HL-60/S4 treated with retinoic acid at 250 ng/mL for 4 days and 3 days (cell line): ENCODE measurements around the gene HOXB4.

Experiments
- in situ Hi-C: fragments of 300-500 bp; cut with MboI; formaldehyde crosslinking; loops from 2 replicates; pipeline ENCODE4 v1.7.0; 2022; ENCODE audit warnings: low sequenced_read_pairs

Gene HOXB4

DNA sequence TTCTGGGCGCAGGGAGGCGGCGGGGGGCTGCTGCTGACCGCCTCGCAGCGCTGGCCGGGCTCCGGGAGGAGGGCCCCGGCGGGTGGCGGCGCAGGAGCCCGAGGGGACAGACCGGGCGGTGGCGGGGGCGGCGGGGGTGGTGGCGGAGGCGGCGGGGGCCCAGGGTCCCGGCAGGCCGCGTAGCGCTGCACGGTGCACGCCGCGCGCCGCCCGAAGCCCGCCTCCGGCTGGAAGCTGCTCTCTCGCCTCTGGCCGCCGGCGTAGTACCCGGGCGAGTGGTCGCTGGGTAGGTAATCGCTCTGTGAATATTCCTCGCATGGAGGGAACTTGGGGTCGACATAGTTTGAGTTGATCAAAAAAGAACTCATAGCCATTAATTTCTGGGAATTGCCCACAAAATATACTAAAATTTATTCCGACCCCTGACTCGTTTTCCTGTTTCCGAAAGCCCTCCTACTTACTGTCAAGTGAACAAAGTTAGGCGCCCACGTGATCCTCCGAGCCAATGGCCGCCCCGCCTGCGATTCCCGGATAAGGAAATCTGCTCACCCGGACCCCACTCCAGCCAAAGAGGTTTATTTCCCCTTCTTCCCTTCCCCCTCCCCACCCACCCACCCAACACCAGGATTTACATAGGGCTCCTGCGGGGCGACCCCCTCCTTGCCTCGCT, at the start of gene HOXB4:
TSS of gene HOXB4 (minus strand) at position 405 of the 670 bp plus-strand sequence. CDS start at position 374, 31 bp downstream.
- in situ Hi-C loops = no loop called here

DNA sequence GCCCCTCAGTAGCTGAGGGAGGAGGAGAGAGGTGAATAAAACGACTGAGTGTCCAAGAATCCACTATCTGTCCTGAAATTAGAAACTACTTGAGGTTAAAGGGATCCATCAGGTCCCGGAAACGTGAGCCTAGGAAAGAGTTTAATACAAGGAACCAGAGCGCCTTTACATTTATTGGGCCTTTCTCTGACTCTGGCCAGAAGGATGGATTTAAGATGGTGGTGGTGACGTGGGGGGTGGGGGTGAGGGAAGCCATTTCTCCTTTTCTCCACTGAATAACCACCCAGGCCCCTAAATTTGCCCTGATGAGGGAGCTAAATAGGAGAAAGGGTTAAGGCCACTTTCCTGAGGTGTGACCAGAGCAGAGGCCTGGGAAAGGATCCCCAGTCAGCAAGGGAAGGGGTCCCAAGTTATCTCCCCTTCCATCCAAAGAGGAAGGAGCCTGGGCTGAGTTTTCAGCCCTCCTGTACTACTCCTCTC, 49.0 kb upstream of the HOXB4 start:
- in situ Hi-C loops = no loop called here

DNA sequence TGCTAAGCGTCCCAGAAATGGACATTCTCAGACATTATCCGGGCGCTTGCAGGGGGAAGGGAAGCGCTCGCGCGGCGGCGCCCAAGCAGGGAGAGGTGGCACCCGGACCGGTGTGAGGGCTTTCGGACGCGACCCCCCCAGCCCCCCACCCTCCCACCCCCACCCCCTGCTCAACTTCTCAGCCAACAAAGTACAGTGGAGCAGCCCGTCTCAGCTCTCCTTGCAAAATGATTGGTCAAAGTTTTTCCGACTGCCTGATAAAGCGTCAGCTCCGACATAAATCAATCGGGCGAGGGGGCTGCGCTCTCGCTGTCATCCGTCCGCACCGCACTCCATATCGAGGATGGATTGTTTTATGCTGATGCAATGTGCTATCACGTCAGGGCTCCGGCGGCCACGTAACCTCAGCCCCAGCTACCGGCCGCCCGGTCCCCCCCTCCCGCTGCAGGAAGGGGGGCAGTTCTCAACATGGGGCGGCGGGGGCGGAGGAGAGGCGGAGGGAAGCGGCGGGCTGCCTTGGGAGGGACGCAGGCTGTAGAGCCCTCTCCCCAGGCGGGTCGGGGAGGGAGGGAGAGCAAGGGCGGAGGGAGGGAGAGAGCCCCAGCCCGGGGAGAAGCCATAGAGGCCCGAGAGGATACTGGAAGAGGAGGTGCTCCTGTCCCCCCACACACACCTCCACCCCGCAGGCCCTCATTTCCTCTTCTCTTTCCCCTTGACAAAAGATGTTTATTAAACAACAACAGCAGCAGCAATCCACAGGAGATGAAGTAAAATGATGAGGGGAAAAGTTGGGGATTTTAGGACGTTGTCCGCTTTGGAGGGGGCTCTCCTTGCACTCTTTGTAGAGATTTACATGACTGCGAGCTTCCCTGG, 48.3 kb upstream of the HOXB4 start, which contains the start of gene HOXB9:
TSS of gene HOXB9 (minus strand) at position 114 of the 873 bp plus-strand sequence. CDS start at position 25, 89 bp downstream.
- in situ Hi-C loops = no loop called here

DNA sequence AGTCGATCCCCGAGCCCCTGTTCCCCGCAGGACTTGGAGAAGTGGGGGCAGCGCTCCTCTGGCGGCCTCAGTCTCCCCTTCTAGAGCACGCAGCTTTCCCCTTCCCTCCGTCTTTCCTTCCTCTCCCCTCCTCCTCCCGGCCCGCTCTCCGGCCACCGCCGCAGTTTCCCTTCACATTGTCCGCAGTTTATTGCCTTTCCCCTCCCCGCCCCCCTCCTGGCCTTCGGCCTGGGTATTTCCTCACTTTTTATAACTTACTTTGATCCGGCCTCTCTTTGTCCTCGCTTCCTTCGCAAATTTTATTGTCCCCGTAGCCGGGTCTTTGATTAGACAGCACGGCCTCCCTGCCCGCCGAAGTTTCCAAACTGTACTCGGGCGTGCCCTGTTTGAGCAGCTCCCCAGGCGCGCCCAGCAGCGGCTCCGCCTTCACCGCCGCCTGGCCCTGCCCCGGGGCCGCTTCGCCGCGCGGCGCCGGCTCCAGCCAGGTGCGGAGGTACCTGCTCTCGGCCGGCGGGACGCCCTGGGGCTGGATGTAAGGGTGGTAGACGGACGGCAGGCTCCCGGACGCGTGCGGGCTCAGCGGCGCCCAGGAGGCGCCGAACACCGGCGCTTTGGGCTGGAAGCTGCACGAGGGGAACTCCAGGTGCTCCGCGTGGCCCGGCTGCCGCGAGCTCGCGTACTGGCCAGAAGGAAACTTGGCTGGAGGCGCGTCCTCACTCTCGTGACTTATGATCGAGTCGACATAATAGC, 47.5 kb upstream of the HOXB4 start:
- in situ Hi-C loops = no loop called here

DNA sequence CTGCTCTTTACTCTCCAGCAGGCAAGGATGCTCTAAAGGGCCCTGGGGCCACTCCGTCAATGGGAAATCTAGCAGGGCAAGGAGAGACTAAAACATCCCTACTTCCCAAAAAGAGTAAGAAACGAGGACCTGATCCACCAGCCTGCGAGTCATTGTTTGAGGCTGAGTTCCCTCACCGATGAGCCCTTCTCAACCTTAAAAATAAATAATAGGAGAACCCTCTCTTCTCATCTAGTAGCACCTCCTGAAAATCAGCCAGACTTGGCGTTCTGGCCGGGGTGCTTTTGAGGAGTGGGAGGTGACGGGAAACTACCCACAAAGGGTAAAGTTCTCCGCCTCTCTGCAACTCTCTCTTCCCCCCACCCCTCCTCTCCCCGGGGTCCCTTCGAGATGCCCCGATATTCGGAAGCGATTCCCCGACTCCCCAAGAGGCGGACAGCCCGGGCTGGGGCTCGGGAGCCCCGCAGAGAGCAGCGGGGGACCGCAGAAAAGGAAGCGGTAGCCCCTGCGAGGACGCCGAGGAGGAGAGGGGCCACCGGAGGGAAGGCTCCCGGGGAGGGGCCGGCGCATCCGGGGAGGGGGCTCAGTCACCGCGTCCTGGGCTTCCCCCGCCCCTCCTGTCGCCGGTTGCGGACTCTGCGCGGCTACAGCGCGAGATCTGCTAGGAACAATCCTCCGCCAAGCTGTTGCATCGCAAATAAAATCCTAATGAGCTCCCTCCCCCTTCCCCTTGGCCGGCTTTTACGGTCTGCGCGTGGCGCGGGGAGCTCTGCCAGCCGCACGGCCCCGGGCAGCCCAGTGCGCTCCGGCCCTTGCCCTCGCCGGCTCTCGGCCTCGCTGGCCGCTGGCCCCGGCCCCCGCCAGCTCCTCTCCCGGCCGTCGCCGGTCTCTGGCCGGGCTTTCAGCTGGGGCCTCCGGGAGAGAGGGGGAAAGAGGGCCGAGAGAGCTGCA, 46.7 kb upstream of the HOXB4 start:
- in situ Hi-C loops = no loop called here

DNA sequence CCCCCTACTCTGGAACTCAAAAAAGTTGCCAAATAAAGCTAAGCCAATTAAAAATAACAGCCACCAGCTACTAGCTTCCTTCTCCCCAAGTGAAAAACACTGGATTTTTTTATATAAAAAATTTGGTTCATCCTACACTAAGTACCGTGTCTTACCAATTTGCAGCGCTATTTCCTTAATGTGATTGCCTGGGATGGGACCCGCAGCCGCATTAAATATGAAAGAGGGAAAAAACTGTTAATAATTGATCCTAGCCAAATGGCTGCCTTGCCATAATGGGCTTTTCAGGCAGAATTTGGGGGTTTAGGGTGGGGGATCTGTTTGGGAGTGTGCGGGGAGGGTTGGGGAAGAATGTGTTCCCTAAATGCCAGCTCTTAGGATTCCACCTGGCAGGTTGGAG, 46.0 kb upstream of the HOXB4 start:
- in situ Hi-C loops = no loop called here

DNA sequence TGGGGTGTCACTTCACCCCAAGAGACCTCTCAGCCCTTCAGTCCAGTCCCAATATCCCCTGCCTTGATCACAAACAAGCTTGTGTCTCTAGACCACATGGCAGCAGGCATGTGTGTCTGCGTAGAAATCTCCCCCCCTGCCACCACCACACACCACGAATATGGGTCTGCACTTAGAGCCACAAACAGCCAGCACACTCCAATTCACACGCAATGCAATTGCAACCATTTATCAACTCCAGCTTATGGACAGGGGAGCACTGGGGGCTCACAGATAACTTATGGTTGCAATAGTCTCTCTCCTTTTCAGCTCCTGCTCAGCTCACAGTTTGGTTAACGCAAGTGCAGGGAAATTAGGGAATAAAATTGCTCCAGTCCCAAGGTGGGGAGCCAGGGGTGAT, 45.4 kb upstream of the HOXB4 start:
- in situ Hi-C loops = no loop called here

DNA sequence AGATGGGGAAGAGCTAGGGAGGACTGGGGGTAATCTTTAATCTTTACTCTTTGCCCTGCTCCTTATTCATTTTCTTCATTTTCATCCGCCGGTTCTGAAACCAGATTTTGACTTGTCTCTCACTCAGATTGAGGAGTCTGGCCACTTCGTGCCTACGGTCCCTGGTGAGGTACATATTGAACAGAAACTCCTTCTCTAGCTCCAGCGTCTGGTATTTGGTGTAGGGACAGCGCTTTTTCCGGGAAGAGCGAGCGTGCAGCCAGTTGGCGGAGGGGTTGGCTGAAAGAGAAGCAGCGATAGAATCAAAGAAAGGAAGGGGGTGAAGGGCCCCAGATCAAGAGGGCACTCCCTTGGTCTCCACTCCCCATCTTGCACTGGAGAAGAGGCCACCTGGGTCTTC, 44.7 kb upstream of the HOXB4 start:
- in situ Hi-C loops = no loop called here

DNA sequence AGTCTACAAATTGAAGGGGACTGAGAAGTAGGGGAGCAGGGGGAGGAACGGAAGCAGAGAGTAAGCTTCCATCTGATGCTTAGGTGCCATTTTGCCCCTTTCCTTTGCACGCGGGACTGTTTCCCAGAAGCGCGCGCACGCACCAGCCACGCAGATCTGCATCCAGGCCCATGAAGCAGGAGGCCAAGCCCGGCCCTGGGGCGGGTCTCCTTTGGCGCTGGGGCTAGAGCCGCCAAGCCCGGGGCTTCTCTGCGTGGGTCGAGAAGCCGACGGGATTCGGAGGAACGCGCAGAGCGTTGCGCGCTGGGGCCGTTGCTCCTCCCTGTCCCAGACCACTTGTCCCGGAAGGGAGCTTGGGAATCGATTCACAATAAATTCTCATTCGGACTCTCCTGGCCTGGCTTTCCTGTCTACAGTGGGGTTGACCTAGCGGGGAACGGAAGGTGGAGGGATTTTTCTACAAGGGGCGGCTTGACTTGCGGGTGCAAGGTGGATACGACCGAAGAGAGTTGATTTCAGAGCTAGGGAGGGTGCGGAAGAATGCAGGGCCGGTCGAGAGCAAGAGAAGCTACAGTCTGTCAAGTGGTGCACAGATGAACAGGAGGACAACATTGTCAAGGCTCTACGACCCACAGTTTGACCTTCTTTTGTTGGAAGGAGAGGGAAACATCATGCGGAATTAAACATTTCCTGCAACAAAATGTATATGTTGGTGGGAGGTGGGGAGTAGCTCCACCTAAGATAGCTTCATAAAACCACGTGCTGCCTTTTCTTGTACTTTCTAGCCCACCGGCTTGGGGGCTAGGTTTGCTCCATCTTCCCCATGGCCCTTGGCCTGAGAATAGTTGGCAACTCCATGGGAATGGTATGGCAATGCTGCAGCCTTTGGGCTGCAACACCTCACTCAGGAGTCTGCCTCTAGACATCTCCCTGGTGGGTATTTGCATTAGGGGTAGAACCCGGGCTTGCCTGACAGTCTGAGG, 43.6 kb upstream of the HOXB4 start:
- in situ Hi-C loops = no loop called here

DNA sequence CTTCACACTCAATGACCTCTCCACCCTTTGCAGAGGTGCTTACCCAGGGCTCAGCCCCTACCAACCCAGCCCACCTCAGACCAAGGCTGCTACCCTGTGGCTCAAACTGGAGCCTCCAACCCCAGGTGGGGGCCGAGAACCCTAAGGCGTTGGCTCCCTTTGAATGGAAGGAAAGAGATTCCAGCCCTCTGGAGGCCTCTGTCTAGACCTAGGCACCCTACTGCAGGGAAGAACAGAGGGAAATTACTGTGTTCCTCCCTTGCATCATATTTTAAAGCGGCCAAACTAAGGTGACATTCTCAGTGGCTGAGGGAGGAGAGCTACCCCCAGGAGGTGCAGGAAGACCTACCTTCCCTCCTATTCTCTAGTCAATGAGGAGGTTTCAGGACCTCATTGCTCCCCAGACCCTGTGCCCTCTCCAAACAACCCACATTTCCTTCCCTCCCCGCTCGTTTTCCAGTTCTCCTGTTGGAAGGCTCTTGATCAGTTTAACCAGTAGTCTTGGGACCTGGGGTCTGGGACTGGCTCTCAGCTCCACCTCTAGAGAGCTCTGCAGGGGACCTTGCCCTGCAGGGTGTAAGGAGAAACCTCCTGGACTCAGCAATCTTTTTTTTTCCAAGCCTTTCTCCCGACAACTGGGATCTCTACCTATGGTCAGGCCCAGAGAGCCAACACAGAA, 42.5 kb upstream of the HOXB4 start:
- in situ Hi-C loops = no loop called here

DNA sequence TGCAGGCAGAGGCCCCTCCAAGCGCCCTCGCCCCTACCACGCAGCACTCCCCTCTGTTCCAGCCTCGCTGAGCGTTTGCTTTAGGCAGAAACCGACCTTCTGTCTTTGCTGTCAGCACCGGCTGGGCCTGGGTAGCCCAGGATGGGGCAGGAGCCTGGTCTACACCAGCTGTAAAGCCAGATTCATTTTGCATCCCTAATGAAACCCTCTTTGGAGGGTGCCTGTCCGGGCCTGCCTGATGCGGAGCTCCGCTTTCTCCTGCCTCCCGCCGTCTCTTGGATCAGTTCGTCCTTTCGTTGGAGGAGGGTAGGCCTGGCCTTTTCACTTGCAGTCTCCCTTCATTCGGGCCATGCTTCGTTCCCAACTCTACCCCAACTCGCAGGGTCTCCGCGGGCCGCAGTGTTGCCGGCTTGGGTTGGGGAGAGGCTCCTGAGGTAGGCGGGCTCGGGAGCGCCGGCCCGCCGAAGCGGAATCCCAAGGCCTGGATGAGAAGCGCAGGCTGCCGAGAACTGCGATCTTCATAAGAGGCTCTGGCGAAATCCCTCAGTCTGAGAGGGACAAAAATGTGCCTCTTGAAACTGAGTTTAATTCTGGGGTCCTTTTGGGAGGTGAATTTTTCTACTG, 41.8 kb upstream of the HOXB4 start:
- in situ Hi-C loops = no loop called here

DNA sequence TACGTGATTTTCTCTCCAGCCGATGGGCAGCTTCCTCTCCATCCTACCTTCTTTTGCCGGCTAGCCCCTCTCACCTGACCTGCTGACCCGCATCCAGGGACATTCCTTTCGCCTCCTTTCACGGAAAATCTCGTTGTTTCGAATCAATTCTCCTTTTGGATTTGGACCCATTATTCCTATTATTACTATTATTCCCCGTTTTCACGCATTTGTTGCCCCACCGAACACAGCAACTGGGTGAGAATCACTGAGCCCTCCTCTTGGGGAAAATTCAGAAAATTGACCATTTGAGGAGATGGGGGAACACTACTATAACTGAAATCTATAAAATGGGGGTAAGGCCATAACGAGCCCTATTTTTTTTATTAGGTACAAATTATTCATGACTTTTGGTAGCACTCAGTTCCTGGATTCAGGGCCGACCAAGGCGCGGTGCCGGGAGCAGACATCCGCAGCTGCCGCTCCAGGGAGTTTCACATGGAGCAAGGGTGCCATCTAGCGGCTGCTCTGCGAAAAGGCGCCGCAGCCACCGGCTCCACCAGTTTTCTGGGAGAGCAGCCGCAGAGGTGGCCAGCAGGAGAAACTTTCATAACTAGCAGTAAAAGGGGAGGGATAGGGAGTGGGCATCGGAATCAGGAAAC, 40.2 kb upstream of the HOXB4 start:
- in situ Hi-C loops = no loop called here

DNA sequence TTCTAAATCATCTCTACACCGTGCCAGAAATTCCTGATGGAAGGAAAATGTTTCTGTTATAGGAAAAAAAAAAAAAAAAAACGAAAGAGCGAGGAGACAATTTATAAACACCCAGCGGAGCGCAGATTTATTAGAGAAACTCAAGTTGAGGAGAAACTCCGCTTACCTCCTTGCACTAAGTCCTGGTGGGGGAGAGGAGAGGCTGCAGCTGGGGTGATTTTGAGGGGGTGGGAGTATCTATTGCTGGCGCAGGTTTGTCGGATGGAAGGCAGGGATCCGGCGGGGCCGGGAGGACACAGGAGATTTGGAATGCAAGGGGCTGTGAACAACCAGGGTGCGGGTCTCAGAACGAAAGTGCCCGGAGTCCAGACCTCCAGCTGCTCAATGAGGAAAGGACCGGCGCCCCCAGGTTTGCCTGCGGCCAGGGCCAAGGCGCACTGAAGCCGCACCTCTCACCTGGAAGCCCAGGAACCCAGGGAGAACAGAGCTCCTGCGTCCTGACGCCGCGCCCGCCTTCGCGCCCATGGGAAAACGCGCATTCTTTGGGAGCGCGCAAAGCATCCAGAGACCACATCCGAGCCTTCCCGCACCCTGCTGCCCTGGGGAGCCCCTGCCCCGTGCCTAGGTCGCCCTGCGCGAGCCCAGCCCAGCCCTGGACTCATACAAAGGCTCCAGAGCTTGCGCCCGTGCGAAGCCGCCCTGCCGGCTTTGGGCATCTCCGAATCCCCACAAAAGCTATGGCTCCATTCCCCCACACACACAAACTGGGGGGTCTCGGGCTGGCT, 39.5 kb upstream of the HOXB4 start:
- in situ Hi-C loops = no loop called here

DNA sequence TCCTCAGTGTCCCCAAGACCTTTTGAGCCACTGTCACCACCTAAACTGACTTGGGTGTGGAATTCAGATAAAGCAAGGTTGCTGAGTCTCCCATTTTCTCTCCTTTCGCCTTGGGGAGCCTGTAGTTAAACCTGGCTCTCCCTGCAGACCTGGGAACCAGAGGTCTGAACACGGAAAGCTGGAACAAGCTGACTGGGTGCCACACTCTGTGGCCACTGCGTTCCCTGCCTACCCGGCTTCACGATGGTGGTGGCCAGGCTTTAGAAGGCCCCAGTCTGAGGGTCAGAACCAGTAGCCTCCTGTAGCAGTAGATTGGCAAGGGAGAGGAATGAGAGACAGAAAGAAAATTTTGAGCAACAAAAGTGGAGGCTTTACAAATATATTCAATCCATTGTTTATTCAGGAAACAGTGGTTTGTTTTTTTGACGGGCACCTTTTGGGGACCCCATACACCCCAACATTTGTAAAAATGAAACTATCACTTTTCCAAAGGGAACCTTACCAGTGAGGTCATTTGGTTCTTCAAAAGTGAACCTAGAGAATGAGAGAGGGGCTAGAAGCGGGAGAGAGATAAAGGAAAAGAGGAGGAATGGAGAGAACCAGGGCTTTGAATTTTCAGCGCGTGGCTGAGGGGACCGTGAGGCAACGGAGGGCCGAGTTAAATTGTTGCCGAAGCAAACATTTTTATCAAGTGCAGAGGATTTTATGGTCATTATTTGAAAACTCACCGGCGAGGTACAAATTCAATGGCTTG, 38.7 kb upstream of the HOXB4 start:
- in situ Hi-C loops = no loop called here

DNA sequence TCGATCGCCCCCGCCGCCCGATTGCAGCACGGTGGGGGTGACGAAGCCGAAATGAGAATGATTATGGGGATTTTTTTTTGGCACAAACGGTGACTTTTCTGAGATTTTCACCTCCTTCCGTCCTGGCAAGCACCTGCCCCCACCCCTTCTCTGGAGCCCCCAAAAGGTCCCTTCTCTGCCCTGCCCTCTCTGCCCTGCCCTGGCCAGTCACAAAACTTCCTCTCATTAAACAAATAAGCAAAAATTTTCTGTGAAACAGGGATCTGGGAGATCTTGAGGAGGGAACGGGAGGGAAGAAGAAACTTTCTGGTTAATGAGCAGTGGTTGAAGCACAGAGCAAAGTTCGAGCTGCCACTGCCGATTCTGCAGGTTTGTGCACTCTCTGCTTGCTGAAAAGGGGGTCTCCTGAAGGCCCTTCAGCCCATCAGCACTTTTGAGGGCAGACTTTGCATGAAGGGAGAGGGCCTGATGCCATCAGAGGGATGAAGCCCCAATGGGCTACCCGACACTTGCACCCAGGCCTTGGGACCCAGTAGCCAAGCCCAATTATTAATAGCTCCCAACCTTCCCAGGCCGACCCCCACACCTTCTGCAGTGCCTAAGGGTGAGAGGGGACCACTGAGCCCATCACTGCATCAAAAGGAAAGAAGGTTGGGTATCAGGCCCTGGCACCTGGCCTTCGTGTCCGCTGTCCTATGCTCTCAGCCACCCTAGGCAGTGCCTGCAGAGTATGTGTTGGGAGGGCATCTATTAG, 38.0 kb upstream of the HOXB4 start:
- in situ Hi-C loops = no loop called here
